HG03060 (cell line): Measurements from ENCODE around the gene ABCB9.

Source experiments
- ATAC-seq: cut with Tn5 transposase; IDR thresholded peaks from one replicate; pipeline ENCODE4 v1.9.1; 2021; ENCODE audit warnings: low read depth, moderate number of reproducible peaks; ENCODE audit not compliant: unreplicated experiment

Gene ABCB9

DNA sequence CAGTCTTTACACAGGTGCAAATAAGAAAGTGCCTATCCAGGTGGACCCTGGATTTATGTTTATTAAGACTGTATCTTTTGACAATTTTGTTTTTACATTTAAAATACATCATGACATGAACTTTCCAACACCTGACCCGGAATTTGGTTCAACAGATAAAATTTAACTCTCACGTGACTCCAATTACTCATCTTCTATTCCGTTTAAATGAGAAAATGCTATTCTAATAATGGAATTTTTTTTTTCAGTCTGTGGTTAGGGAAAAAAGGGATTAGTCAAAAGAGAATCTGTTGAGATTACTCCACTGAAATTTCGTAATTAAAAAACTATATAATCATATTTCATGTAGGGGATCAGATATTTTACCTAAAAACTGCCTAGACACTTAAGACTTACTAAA, 81.4 kb downstream of the ABCB9 start:
- no peak for ATAC-seq

DNA sequence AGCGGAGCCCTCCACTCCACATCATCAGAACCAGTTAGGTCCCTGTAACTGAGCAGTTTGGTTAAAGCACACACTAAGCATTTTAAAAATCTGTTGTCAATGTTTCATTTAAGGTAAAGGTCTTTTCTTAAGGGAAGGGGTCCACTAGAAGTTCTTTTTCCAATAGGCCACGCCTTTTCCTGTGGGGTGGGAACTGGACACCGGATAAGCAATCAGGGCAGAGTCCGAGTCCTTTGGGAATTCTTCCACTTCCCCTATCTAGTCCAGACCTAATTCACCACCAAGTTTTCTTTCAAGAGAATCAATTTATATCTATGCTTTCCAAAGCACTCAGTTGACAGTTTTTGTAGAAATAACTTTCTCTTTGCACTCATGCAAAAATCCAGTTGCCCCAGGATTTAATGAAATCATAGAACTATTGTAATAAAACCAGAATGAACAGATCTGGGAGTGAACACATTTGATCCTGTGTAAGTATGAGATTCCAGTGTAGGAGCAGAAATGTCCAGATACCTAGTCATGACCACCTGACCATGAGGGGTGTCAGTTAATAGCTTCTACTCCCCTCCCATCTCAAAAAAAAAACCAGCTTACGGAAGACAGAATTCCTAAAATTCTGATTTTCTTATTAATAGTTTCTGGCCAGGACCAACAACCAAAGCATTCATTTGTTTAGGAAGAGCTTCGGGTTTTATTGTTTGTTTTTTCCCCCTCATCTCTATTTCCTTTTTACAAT, 82.0 kb downstream of the ABCB9 start:
- ATAC-seq, result no peak

DNA sequence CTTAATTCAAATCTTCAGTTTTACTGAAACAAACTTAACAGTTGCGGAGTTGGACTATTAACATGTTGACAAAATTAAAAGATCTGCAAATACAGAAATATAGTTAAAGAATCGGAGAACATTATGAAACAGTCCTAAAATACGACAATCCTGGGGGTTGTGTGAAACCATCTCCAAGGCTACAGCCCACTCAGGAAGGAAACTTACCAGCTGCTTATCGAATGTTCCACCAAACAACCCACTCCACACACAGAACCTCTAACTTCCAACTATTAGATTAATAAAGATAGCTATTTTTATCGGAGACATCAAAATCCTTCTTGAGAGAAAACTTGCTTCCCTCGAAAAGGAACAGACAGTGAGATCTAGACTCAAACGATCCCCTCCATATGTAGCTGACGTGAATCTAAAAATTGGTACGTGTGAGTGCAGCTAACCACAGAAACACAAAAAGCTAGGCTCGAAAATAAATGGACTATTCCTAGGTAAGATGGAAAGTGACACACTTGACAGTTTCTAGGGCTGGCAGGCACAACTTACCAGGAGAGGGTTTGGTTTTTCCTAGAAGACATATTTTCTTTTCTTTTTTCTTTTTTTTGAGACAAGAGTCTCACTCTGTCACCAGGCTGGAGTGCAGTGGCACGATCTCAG, 83.2 kb downstream of the ABCB9 start:
- ATAC-seq, result no peak

DNA sequence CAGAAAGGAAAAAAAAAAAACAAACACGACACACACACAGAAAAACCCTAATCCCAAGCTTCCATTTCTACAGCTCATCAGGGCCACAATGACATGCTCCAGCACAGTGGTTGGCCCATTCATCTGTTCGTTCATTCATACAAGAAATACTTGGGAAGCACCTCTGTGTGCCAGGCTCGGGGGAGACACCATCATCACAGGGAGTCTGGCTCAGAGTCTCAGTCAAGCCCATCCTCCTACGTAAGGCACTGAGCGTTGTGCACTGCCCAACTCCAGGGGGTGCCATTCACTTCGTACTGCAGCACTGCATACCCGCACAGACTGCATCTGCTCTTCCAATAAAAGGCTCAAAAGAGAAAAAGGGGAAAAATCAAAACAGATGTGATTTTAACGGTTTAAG, 85.6 kb downstream of the ABCB9 start:
- ATAC-seq, result no peak

DNA sequence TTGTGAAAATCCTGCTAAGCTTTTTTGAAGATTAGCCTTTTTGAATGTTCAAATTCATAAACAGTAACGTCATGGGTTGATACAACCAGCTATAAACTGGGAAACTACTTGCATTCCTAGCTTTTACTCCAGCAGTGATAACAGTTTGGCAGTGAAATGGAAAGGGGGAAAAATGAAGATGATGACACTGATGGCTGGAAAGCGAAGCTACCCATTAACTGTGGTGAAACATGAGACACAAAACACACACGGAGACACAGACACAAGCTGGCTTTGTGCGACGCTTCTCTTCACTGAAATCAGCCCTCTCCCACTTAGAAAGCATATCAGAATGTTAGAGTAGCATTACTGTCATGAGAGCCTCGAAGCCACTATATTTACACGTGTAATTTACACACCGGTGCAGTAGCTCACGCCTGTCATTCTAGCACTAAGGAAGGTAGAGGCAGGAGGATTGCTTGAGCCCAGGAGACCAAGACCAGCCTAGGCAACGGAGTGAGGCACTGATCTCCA, 86.1 kb downstream of the ABCB9 start:
- ATAC-seq, result no peak
